ENCODE data around the gene SAMD5.

DNA sequence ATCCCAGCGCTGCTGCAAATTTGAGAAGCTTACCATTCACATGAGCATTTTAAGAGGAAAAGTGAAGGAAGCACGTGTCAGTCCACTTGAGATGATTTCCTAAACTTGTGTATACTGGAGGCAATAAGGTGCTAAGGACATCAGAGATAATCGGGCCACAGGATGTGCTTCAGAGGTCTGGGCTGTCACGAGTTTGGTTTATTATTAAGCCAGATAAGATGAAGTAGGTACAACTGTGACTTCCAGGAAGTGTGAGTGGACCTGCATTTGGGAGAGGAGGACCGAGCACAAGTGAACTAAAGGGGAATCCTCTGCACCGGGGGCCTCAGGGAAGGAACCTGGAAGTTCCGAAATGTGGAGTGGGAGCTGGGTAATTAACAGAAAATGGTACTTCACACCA is 1.4 kb downstream of the SAMD5 start:
- TF ChIP-seq, protein P1, sequence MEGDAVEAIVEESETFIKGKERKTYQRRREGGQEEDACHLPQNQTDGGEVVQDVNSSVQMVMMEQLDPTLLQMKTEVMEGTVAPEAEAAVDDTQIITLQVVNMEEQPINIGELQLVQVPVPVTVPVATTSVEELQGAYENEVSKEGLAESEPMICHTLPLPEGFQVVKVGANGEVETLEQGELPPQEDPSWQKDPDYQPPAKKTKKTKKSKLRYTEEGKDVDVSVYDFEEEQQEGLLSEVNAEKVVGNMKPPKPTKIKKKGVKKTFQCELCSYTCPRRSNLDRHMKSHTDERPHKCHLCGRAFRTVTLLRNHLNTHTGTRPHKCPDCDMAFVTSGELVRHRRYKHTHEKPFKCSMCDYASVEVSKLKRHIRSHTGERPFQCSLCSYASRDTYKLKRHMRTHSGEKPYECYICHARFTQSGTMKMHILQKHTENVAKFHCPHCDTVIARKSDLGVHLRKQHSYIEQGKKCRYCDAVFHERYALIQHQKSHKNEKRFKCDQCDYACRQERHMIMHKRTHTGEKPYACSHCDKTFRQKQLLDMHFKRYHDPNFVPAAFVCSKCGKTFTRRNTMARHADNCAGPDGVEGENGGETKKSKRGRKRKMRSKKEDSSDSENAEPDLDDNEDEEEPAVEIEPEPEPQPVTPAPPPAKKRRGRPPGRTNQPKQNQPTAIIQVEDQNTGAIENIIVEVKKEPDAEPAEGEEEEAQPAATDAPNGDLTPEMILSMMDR (IDR thresholded peaks at IDR 0.05): no peak
- no peak for TF ChIP-seq POLR2A (IDR thresholded peaks at IDR 0.05)
